ENCODE results near the gene SNAPC4. TPM values are rescaled to one million over a fixed set of nuclear protein-coding genes. Genes with fewer than 3 reads are reported as not detected.
A peak's percentile ranks its signal among the peaks of the same experiment; 100 is the strongest.

The SNAPC4 gene
- 1 to 10 TPM; 3.4 to 6.1 (median 4.7) TPM for total RNA-seq
- polyA plus RNA-seq = 1 to 10 TPM; 3.0 to 8.3 TPM
- long read RNA-seq, donor 1, partial matches to known transcripts = 8 of 13 reads
- long read RNA-seq, donor 1, other reads (novel, unspliced or antisense) = 5 of 13 reads
- long read RNA-seq, donor 2, full-length matches to known transcripts = 2 of 16 reads
- long read RNA-seq, donor 2, partial matches to known transcripts = 5 of 16 reads
- long read RNA-seq, donor 2, other reads (novel, unspliced or antisense) = 9 of 16 reads
- long read RNA-seq, donor 3, partial matches to known transcripts = 7 of 9 reads
- long read RNA-seq, donor 3, other reads (novel, unspliced or antisense) = 2 of 9 reads

- peak; percentile 90 to 99 (median 97) for TF ChIP-seq CTCF (IDR thresholded peaks at IDR 0.05)
- Histone ChIP-seq H3K9me3 (no peaks in the 10 kb centered on the region), H3K36me3 (peaks cover 0 to 63% (median 17%) of the 10 kb centered on the region in 9 donors), H3K4me3 (peak within 1 kb of the TSS; percentile 77 to 99 (median 94)), H3K27me3 (no peaks in the 10 kb centered on the region), H3K27ac (peak within 1 kb of the TSS in 9 of 10 donors; percentile 20 to 84 (median 62)), H3K4me1 (peaks cover 13 to 24% (median 18%) of the 10 kb centered on the region in 9 donors)
- ATAC-seq (peak; percentile 89 to 95 (median 92)), DNase-seq (peak; percentile 77 to 91)
- 6 to 9% methylated on average over 66 to 71 of the region's 71 CpGs for WGBS, 2 donors
- intact Hi-C loops (cut with DNase I) = loop anchor here in 7 of 10 donors (1.0 to 10.0 kb wide), 9 partner anchors 35 to 88 kb away; no protein-coding TSS in a partner anchor
Observed at GRCh38 chr9:136400038-136400834, at the start of gene SNAPC4. TSS of gene SNAPC4 (minus strand) at chr9:136400170. CDS start at chr9:136398428, 1,742 bp downstream.

- H3K9me3 ChIP-seq = no peaks in the 10 kb centered on the region
- intact Hi-C loops (cut with DNase I) = no loop called here
- H3K27me3 ChIP-seq = no peaks in the 10 kb centered on the region
- H3K4me1 ChIP-seq = no peaks in the 10 kb centered on the region
- ATAC-seq (no peak), DNase-seq (no peak)
- no peak for TF ChIP-seq CTCF (IDR thresholded peaks at IDR 0.05)
- H3K36me3 ChIP-seq = peaks cover 0 to 97% (median 64%) of the 10 kb centered on the region in 9 donors
- WGBS, 2 donors = 87 to 91% methylated on average over 3 of the region's 3 CpGs
- no peak overlapping the region for H3K4me3 ChIP-seq
- no peak overlapping the region for H3K27ac ChIP-seq
Observed at GRCh38 chr9:136448655-136449054, 48.7 kb upstream of the SNAPC4 start.

GRCh38 chr9:136447173-136447778, 47.3 kb upstream of the SNAPC4 start:
- no peaks in the 10 kb centered on the region for H3K27me3 ChIP-seq
- H3K9me3 ChIP-seq = no peaks in the 10 kb centered on the region
- no peak for DNase-seq
- no peak for TF ChIP-seq CTCF (IDR thresholded peaks at IDR 0.05)
- WGBS, 2 donors = 95 to 96% methylated on average over 27 of the region's 27 CpGs
- intact Hi-C loops (cut with DNase I) = no loop called here
- no peaks in the 10 kb centered on the region for H3K4me1 ChIP-seq
- peak in 1 of 8 donors; percentile 42 for ATAC-seq
- H3K4me3 ChIP-seq = no peak overlapping the region
- peaks cover 3 to 97% (median 73%) of the 10 kb centered on the region in 9 donors for H3K36me3 ChIP-seq
- H3K27ac ChIP-seq = no peak overlapping the region

GRCh38 chr9:136445799-136446198, 45.8 kb upstream of the SNAPC4 start:
- WGBS, 2 donors = 94% methylated on average over 7 of the region's 7 CpGs
- Histone ChIP-seq H3K9me3 (no peaks in the 10 kb centered on the region), H3K27me3 (no peaks in the 10 kb centered on the region), H3K36me3 (peaks cover 3 to 97% (median 71%) of the 10 kb centered on the region in 9 donors), H3K4me3 (no peak overlapping the region), H3K4me1 (peaks cover 0 to under 1% (median 0%) of the 10 kb centered on the region in 9 donors), H3K27ac (no peak overlapping the region)
- TF ChIP-seq CTCF (IDR thresholded peaks at IDR 0.05) = no peak
- no peak for DNase-seq
- ATAC-seq = no peak
- intact Hi-C loops (cut with DNase I) = loop anchor here in 1 of 10 donors (1.0 kb wide), 1 partner anchor 57 kb away; no protein-coding TSS in a partner anchor

All from heart right ventricle (tissue), 16 donors.